ENCODE measurements around the gene RASL12. TPM values are rescaled to one million over a fixed set of nuclear protein-coding genes. Genes with fewer than 3 reads are reported as not detected.

The RASL12 gene
- total RNA-seq, 2 donors from 2014 or later: 3.1 to 6.7 TPM

GRCh38 chr15:65029736-65030208 lies 38.0 kb downstream of the RASL12 start:
- no peaks in the 10 kb centered on the region for H3K36me3 ChIP-seq
- H3K4me3 ChIP-seq: peak overlapping the region; percentile 96
- peaks cover 6% of the 10 kb centered on the region for H3K4me1 ChIP-seq
- no peaks in the 10 kb centered on the region for H3K9me3 ChIP-seq
- H3K9ac ChIP-seq (ENCODE audit: low read depth in 2 of 2, low read length in 2 of 2): no peak overlapping the region
- intact Hi-C loops (cut with DNase I): loop anchor here (5.0 kb wide), 2 partner anchors 73 to 243 kb away; no protein-coding TSS in a partner anchor
- no peak for TF ChIP-seq CTCF (IDR thresholded peaks at IDR 0.05)
- no peak for DNase-seq
- no peak overlapping the region for H3K27ac ChIP-seq
- H3K27me3 ChIP-seq: no peaks in the 10 kb centered on the region

GRCh38 chr15:65028921-65029735 lies 38.7 kb downstream of the RASL12 start, which contains the start of gene MTFMT:
MTFMT (minus strand) TSS chr15:65029639; CDS start chr15:65029613, 26 bp downstream.
- peak; percentile 95 for DNase-seq
- peak within 1 kb of the TSS; percentile 66 for H3K27ac ChIP-seq
- H3K9ac ChIP-seq (ENCODE audit: low read depth in 2 of 2, low read length in 2 of 2): peak within 1 kb of the TSS; percentile 90 to 91
- H3K4me3 ChIP-seq: peak within 1 kb of the TSS; percentile 96
- peaks cover 6% of the 10 kb centered on the region for H3K4me1 ChIP-seq
- intact Hi-C loops (cut with DNase I): no loop called here
- H3K27me3 ChIP-seq: no peaks in the 10 kb centered on the region
- TF ChIP-seq CTCF (IDR thresholded peaks at IDR 0.05): no peak
- H3K36me3 ChIP-seq: no peaks in the 10 kb centered on the region
- H3K9me3 ChIP-seq: no peaks in the 10 kb centered on the region

GRCh38 chr15:65028338-65028737 lies 39.5 kb downstream of the RASL12 start:
- H3K4me3 ChIP-seq: peak overlapping the region; percentile 96
- H3K27me3 ChIP-seq: no peaks in the 10 kb centered on the region
- H3K36me3 ChIP-seq: no peaks in the 10 kb centered on the region
- no peaks in the 10 kb centered on the region for H3K4me1 ChIP-seq
- DNase-seq: peak; percentile 57
- TF ChIP-seq CTCF (IDR thresholded peaks at IDR 0.05): no peak
- peak overlapping the region in 1 of 2 donors; percentile 91 for H3K9ac ChIP-seq (ENCODE audit: low read depth in 2 of 2, low read length in 2 of 2)
- intact Hi-C loops (cut with DNase I): no loop called here
- no peaks in the 10 kb centered on the region for H3K9me3 ChIP-seq
- H3K27ac ChIP-seq: peak overlapping the region; percentile 66

- Histone ChIP-seq H3K4me3 (no peak overlapping the region), H3K9ac (ENCODE audit: low read depth in 2 of 2, low read length in 2 of 2) (peak overlapping the region in 1 of 2 donors; percentile 91), H3K27ac (no peak overlapping the region), H3K9me3 (no peaks in the 10 kb centered on the region), H3K27me3 (no peaks in the 10 kb centered on the region), H3K4me1 (no peaks in the 10 kb centered on the region), H3K36me3 (no peaks in the 10 kb centered on the region)
- no peak for DNase-seq
- TF ChIP-seq CTCF (IDR thresholded peaks at IDR 0.05): no peak
- intact Hi-C loops (cut with DNase I): no loop called here
These were observed 40.2 kb downstream of the RASL12 start for GRCh38 chr15:65027593-65027992.

GRCh38 chr15:65026756-65027155 lies 41.0 kb downstream of the RASL12 start:
- H3K9me3 ChIP-seq: no peaks in the 10 kb centered on the region
- no peak overlapping the region for H3K9ac ChIP-seq (ENCODE audit: low read depth in 2 of 2, low read length in 2 of 2)
- H3K36me3 ChIP-seq: no peaks in the 10 kb centered on the region
- no peaks in the 10 kb centered on the region for H3K27me3 ChIP-seq
- no peak for DNase-seq
- no peak for TF ChIP-seq CTCF (IDR thresholded peaks at IDR 0.05)
- no peak overlapping the region for H3K27ac ChIP-seq
- intact Hi-C loops (cut with DNase I): no loop called here
- H3K4me3 ChIP-seq: no peak overlapping the region
- H3K4me1 ChIP-seq: no peaks in the 10 kb centered on the region
